ENCODE data around the gene NOTO.

DNA sequence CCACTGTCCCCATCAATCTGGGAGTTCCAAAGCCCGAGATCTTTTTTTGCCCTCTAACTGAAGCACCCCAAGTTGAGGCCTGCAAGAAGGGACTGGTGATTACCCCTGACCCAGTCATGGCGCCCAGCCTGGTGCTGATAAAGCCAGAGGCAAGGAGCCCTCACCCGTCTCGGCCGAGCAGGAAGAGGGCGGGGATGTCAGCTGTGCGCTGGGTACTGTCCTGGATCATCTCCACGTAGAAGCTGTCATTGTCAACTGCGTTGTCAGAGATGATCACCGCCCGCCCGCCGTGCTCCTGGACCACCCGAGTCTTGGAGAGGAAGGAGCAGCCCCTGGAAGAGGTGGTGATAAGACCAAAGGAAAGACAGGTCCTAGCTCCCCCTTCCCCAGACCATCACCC, 26.3 kb downstream of the NOTO start:
- TF ChIP-seq, protein P1, sequence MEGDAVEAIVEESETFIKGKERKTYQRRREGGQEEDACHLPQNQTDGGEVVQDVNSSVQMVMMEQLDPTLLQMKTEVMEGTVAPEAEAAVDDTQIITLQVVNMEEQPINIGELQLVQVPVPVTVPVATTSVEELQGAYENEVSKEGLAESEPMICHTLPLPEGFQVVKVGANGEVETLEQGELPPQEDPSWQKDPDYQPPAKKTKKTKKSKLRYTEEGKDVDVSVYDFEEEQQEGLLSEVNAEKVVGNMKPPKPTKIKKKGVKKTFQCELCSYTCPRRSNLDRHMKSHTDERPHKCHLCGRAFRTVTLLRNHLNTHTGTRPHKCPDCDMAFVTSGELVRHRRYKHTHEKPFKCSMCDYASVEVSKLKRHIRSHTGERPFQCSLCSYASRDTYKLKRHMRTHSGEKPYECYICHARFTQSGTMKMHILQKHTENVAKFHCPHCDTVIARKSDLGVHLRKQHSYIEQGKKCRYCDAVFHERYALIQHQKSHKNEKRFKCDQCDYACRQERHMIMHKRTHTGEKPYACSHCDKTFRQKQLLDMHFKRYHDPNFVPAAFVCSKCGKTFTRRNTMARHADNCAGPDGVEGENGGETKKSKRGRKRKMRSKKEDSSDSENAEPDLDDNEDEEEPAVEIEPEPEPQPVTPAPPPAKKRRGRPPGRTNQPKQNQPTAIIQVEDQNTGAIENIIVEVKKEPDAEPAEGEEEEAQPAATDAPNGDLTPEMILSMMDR (IDR thresholded peaks at IDR 0.05; ENCODE audit: low read depth, low read length), result no peak
- no peak for TF ChIP-seq EZH2phosphoT487 (IDR thresholded peaks at IDR 0.05; ENCODE audit: low read depth)

Data from OCI-LY3 (cell line).